GM12865 (cell line): ENCODE data around the gene BICRAL.

Source experiments
- DNase-seq: peaks from one replicate; pipeline ENCODE4 v3.0.0; 2010; ENCODE audit warnings: low read depth
- H3K4me3 ChIP-seq: 2 replicates; pipeline ENCODE4 v1.5.1; 2011; ENCODE audit warnings: mild to moderate bottlenecking, low read depth, low read length, control low read depth
- TF ChIP-seq, protein P1 (sequence below): IDR thresholded peaks from 2 replicates; pipeline ENCODE4 v1.5.1; 2011; ENCODE audit warnings: low read length, control low read depth, low read depth, inconsistent platforms; ENCODE audit not compliant: insufficient read depth; ENCODE audit errors: missing control alignments

The BICRAL gene

DNA sequence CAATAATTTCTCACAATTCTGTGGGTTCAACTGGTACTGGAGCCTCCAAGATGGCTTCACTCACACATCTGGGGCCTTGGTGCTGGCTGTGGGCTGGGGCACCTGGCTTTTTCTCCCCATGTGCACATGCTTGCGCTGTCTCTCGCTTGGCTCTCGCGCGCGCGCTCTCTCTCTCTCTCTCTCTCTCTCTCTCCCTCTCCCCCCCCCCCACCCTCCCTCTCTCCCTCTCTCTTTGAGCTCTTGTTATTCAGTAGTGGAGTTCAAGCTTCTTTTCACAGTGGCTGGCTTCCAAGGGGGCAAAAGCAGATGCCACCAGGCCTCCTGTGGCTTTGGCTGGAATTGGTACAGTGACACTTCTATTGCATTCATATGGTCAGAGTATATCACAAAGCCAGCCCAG lies 25.1 kb upstream of the BICRAL start:
- DNase-seq, result no peak
- TF ChIP-seq, protein P1, sequence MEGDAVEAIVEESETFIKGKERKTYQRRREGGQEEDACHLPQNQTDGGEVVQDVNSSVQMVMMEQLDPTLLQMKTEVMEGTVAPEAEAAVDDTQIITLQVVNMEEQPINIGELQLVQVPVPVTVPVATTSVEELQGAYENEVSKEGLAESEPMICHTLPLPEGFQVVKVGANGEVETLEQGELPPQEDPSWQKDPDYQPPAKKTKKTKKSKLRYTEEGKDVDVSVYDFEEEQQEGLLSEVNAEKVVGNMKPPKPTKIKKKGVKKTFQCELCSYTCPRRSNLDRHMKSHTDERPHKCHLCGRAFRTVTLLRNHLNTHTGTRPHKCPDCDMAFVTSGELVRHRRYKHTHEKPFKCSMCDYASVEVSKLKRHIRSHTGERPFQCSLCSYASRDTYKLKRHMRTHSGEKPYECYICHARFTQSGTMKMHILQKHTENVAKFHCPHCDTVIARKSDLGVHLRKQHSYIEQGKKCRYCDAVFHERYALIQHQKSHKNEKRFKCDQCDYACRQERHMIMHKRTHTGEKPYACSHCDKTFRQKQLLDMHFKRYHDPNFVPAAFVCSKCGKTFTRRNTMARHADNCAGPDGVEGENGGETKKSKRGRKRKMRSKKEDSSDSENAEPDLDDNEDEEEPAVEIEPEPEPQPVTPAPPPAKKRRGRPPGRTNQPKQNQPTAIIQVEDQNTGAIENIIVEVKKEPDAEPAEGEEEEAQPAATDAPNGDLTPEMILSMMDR, result no peak
- no peak overlapping the region for H3K4me3 ChIP-seq

DNA sequence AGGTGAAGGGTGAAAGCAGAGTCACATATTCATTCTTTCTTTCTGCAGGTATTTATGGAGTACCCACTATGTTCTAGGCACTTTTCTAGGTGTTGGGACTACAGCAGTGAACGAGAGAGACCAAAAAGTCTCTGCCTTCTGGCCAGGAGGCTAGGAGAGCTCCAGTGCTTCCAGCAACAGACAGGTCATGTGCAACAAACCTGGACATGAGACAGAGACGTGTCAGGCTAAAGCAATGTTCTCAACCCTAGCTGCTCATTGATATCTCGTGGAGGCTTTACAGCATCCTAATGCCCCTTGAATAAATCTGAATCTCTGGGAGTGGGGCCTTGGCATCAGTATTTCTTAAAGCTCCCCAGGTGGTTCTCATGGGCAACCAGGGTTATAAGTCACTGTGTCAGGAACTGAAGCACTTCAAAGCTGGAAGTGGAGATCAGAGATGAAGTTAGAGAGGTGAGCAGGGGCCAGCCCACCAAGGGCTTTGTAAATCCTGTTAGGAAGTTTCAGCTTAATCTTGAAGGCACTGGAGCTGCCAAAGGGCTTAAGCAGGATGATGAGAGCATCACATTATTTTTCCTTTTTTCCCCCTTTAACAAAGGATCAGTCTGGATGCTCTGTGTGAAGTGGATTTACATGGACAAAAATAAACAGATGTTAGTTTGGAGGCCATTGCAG lies 23.0 kb upstream of the BICRAL start:
- TF ChIP-seq, protein P1, result no peak
- DNase-seq, result no peak
- no peak overlapping the region for H3K4me3 ChIP-seq

DNA sequence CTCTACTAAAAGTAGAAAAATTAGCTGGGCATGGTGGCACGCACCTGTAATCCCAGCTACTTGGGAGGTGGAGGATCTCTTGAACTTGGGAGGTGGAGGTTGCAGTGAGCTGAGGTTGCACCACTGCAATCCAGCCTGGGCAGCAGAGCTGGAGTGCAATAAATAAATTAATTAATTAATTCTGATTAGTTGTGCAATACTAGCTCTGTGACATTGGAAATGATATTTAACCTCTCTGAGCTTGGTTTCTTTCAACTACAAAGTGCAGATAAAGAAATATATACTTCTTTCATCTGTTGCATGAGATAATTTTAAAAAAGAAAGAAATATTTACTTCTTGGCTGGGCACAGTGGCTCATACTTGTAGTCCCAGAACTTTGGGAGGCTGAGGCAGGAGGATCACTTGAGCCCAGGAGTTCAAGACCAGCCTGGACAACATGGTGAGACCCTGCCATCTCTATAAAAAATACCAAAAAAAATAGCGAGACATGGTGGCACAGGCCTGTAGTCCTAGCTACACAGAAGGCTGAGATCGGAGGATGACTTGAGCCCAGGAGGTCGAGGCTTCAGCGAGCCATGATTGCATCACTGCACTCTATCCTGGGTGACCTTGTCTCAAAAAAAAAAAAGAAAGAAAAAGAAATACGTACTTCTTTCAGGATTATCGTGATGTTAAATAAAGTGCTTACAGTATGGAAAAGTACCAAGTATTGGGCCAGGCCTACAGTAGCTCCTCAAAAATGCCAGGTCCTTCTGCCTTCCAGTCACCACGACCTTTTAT lies 20.4 kb upstream of the BICRAL start:
- H3K4me3 ChIP-seq, result no peak overlapping the region
- no peak for DNase-seq
- TF ChIP-seq, protein P1, result no peak

DNA sequence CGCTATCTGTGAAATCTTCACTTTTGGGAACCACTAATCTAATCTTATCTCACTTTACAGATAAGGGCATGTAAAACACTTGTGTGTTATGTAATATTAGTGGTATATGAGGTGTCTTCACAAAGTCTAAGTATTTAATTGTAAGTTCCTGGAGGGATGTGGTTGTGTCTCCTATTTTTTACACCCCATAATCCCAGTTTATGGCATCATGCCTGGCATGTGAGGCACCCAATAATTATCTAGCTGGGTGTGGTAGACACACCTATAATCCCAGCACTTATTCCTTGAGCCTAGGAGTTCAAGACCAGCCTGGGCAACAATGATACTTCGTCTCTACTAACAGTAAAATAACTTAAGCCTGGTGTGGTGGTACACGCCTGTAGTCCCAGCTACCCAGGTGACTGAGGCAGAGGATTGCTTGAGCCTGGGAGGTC lies 19.4 kb upstream of the BICRAL start:
- TF ChIP-seq, protein P1, result no peak
- DNase-seq, result no peak
- no peak overlapping the region for H3K4me3 ChIP-seq

DNA sequence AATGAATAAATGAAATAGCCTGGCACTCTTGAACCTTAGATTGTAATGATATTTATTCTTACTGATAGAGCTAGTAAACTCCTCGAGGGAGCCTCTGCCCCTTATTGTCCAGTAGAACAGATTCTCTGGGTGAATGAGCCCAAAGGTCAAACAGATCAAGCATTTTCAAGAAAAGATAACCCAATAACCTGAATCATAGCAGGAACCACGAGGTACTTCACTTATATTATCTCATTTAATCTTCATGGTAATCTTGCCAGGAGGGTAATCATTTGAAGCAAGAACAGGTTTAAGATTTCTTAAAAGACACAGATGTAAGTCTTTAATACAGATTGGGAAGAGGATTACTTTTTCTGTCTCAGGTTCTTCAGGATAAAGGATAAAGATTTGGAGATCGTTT lies 18.9 kb upstream of the BICRAL start:
- DNase-seq, result no peak
- TF ChIP-seq, protein P1, result no peak

DNA sequence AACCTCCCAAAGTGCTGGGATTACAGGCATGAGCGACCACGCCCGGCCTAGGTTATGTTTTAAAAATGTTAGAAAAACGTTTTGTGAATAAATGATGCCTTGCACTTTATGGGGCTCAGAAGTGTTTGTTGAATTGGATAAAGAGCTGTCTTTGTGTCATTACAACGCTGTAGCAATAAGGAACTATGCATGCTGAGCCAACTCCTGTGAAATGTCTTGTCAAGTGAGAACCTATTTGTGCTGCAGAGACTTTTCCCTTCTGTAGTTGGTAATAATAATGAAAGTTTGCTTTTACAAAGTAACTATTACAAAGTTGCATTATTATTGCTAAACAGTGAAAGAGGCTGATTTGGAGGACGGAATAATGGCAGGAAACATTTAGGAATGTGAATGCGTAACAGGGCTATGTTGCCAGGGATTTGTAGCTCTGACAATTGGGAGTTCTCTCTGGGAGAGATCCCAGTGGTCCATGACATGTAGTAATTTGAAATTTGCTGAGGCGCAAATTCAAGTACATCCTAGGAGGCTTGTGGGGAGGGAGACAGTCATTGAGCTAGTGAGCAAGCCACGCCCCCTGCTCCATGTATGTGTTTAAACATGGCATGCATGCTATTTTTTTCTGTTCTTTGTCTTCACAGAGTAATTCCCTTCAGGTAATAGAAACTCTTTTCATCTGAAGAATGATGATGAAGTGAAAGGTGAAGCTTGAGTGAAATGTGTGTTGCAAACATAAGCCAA lies 16.8 kb upstream of the BICRAL start:
- TF ChIP-seq, protein P1, result no peak
- no peak overlapping the region for H3K4me3 ChIP-seq
- DNase-seq, result no peak

More for the DNA sequence above, 18.9 kb upstream of the BICRAL start:
- no peak overlapping the region for H3K4me3 ChIP-seq
